Liver (tissue), 9 donors: ENCODE measurements around the gene CD209. TPM values are rescaled to one million over a fixed set of nuclear protein-coding genes. Genes with fewer than 3 reads are reported as not detected.

Source experiments
- DNase-seq: peaks from one replicate; pipeline ENCODE4 v3.0.0-alpha.2; 2017; ENCODE audit warnings: low spot score
- H3K27ac ChIP-seq, 2 donors: one replicate each; pipeline ENCODE4 v1.7.0; 2013; ENCODE audit warnings: inconsistent platforms in 2 of 2, low read length in 2 of 2, control low read depth in 1 of 2, low read depth in 1 of 2, mild to moderate bottlenecking in 1 of 2
- H3K27me3 ChIP-seq, 4 donors: one replicate each; pipeline versions ENCODE4 v1.6.1 to v1.7.0; 2013; ENCODE audit warnings: low read length in 3 of 4, inconsistent platforms in 1 of 4, mild to moderate bottlenecking in 1 of 4, moderate library complexity in 1 of 4; ENCODE audit not compliant: control insufficient read depth in 4 of 4, insufficient read depth in 4 of 4
- H3K36me3 ChIP-seq, 4 donors: one replicate each; pipeline versions ENCODE4 v1.6.1 to v1.7.0; 2013; ENCODE audit warnings: low read length in 3 of 4, mild to moderate bottlenecking in 3 of 4, low read depth in 1 of 4, moderate library complexity in 1 of 4; ENCODE audit not compliant: control insufficient read depth in 4 of 4, insufficient read depth in 3 of 4
- H3K4me1 ChIP-seq, 4 donors: one replicate each; pipeline versions ENCODE4 v1.6.1 to v1.7.0; 2013; ENCODE audit warnings: low read length in 3 of 4, mild to moderate bottlenecking in 3 of 4, moderate library complexity in 1 of 4; ENCODE audit not compliant: control insufficient read depth in 4 of 4, insufficient read depth in 4 of 4
- H3K4me3 ChIP-seq, 3 donors: one replicate each; pipeline versions ENCODE4 v1.6.1 to v1.7.0; 2013; ENCODE audit warnings: low read length in 3 of 3, control low read depth in 1 of 3, low read depth in 1 of 3, mild to moderate bottlenecking in 1 of 3
- H3K9ac ChIP-seq, 2 donors: one replicate each; pipeline ENCODE4 v1.7.0; 2013; ENCODE audit warnings: low read length in 2 of 2, mild to moderate bottlenecking in 2 of 2, moderate library complexity in 2 of 2, control low read depth in 1 of 2, low read depth in 1 of 2
- H3K9me3 ChIP-seq, 4 donors: one replicate each; pipeline versions ENCODE4 v1.6.1 to v1.7.0; 2013; ENCODE audit warnings: low read length in 3 of 4; ENCODE audit not compliant: control insufficient read depth in 4 of 4
- ATF3 ChIP-seq: IDR thresholded peaks from 2 replicates; pipeline ENCODE4 v1.6.1; 2016; ENCODE audit warnings: antibody characterized with exemption
- CTCF ChIP-seq: fragments of 150-350 bp; IDR thresholded peaks from 2 replicates; pipeline ENCODE4 v1.5.1; 2017; ENCODE audit warnings: improper control_type of control experiment, low read depth, low read length; ENCODE audit not compliant: missing input control
- EGR1 ChIP-seq, 2 donors: IDR thresholded peaks; 2 replicates each; pipeline ENCODE4 v1.6.1; 2016 to 2018; ENCODE audit warnings: antibody characterized with exemption in 2 of 2, low read depth in 2 of 2
- FOXA1 ChIP-seq: IDR thresholded peaks from 2 replicates; pipeline ENCODE4 v1.6.1; 2016; ENCODE audit warnings: antibody characterized with exemption
- FOXA2 ChIP-seq: IDR thresholded peaks from 2 replicates; pipeline ENCODE4 v1.6.1; 2016; ENCODE audit warnings: antibody characterized with exemption
- GABPA ChIP-seq, 2 donors: IDR thresholded peaks in 1 of 2; conservative IDR thresholded peaks in 1 of 2; 2 replicates each; pipeline ENCODE4 v1.6.1; 2016; ENCODE audit warnings: antibody characterized with exemption in 2 of 2, mild to moderate bottlenecking in 1 of 2, moderate library complexity in 1 of 2
- HNF4A ChIP-seq, 2 donors: conservative IDR thresholded peaks; 2 replicates each; pipeline ENCODE4 v1.6.1; 2016; ENCODE audit warnings: antibody characterized with exemption in 2 of 2, mild to moderate bottlenecking in 2 of 2
- HNF4G ChIP-seq: IDR thresholded peaks from 2 replicates; pipeline ENCODE4 v1.6.1; 2016; ENCODE audit warnings: antibody characterized with exemption
- JUND ChIP-seq, 2 donors: IDR thresholded peaks; 2 replicates each; pipeline ENCODE4 v1.6.1; 2016; ENCODE audit warnings: antibody characterized with exemption in 2 of 2
- MAX ChIP-seq: IDR thresholded peaks from 2 replicates; pipeline ENCODE4 v1.6.1; 2016; ENCODE audit warnings: antibody characterized with exemption
- NR2F2 ChIP-seq: IDR thresholded peaks from 2 replicates; pipeline ENCODE4 v1.6.1; 2016; ENCODE audit warnings: antibody characterized with exemption
- REST ChIP-seq: IDR thresholded peaks from 2 replicates; pipeline ENCODE4 v1.6.1; 2016; ENCODE audit warnings: antibody characterized with exemption, mild to moderate bottlenecking
- SP1 ChIP-seq: IDR thresholded peaks from 2 replicates; pipeline ENCODE4 v1.6.1; 2018; ENCODE audit warnings: antibody characterized with exemption, mild to moderate bottlenecking
- TAF1 ChIP-seq: conservative IDR thresholded peaks from 2 replicates; pipeline ENCODE4 v1.6.1; 2016; ENCODE audit warnings: antibody characterized with exemption, mild to moderate bottlenecking
- YY1 ChIP-seq: IDR thresholded peaks from 2 replicates; pipeline ENCODE4 v1.6.1; 2016; ENCODE audit warnings: antibody characterized with exemption, mild to moderate bottlenecking
- ZBTB33 ChIP-seq: IDR thresholded peaks from 2 replicates; pipeline ENCODE4 v1.6.1; 2016; ENCODE audit warnings: antibody characterized with exemption
- WGBS: extraction: QIAGEN DNeasy Blood & Tissue Kit; methylation state at CpG from one replicate; pipeline ENCODE4 v1.1.7; 2013; 5-methylcytosine and 5-hydroxymethylcytosine counted together
- polyA plus RNA-seq, 2 donors: library from polyadenylated mRNA; stranded (reverse) in 1 of 2; unstranded in 1 of 2; fragments of 200-250 nt in 1 of 2; fragments of >200 nt in 1 of 2; fragmentation: Nextera tagmentation in 1 of 2; extraction: Ambion mirVana in 1 of 2; gene quantifications; one replicate each; pipeline versions ENCODE4 v1.2.1 to v1.2.3, GENCODE V29; 2013 to 2015
- total RNA-seq, 2 donors: library from RNA; depleted of rRNA; stranded (reverse); fragments of >200 nt; gene quantifications; one replicate each; pipeline ENCODE4 v1.2.3, GENCODE V29; 2014
- donor health status: healthy.
- donor health status: healthy.
- donor health status: healthy.
- donor health status: healthy.
- donor health status: healthy.

CD209 gene
- total and polyA plus RNA-seq, 4 donors = 0.44 to 3.5 (median 1.8) TPM

GRCh38 chr19:7762719-7763293 is 15.5 kb upstream of the CD209 start, which contains the start of gene CLEC4M:
CLEC4M (plus strand) TSS chr19:7763243; CDS start chr19:7763267, 24 bp downstream.
- 73% methylated on average over 8 of the region's 8 CpGs for WGBS
- Histone ChIP-seq H3K36me3 (no peaks in the 10 kb centered on the region), H3K27me3 (no peaks in the 10 kb centered on the region), H3K9me3 (peaks cover 0 to 6% (median 2%) of the 10 kb centered on the region in 4 donors), H3K4me1 (no peaks in the 10 kb centered on the region), H3K9ac (no peak within 1 kb of the TSS), H3K27ac (no peak within 1 kb of the TSS), H3K4me3 (peak within 1 kb of the TSS in 1 of 3 donors; percentile 16)
- TF ChIP-seq ATF3 (no peak), YY1 (no peak), HNF4A (conservative IDR thresholded peaks at IDR 0.05) (no peak), NR2F2 (peak; percentile 93), FOXA2 (no peak)
- DNase-seq = no peak

- no peaks in the 10 kb centered on the region for H3K4me1 ChIP-seq
- no peak overlapping the region for H3K9ac ChIP-seq
- H3K27me3 ChIP-seq = no peaks in the 10 kb centered on the region
- H3K36me3 ChIP-seq = no peaks in the 10 kb centered on the region
- TF ChIP-seq EGR1 (IDR thresholded peaks at IDR 0.05; ENCODE audit: low read depth in 2 of 2) (no peak), TAF1 (no peak), FOXA2 (no peak), FOXA1 (no peak), SP1 (no peak), CTCF (no peak), REST (no peak), GABPA (IDR thresholded peaks at IDR 0.05 in 1 of 2, conservative IDR thresholded peaks at IDR 0.05 in 1 of 2) (no peak), YY1 (no peak)
- no peak overlapping the region for H3K27ac ChIP-seq
- H3K4me3 ChIP-seq = no peak overlapping the region
- no peak for DNase-seq
- 87% methylated on average over 1 of the region's 1 CpG for WGBS
- peaks cover 2 to 11% (median 5%) of the 10 kb centered on the region in 4 donors for H3K9me3 ChIP-seq
Measured at GRCh38 chr19:7759156-7759555, 11.8 kb upstream of the CD209 start.

- H3K27me3 ChIP-seq = no peaks in the 10 kb centered on the region
- TF ChIP-seq JUND (IDR thresholded peaks at IDR 0.05) (no peak), NR2F2 (no peak), HNF4A (conservative IDR thresholded peaks at IDR 0.05) (no peak), FOXA2 (no peak), HNF4G (no peak), SP1 (no peak), ZBTB33 (no peak), MAX (no peak), TAF1 (no peak), REST (no peak)
Measured at GRCh38 chr19:7757358-7757757, 10.0 kb upstream of the CD209 start.

More at GRCh38 chr19:7757358-7757757, 10.0 kb upstream of the CD209 start:
- WGBS = 77% methylated on average over 3 of the region's 3 CpGs
- no peak for DNase-seq
- no peaks in the 10 kb centered on the region for H3K4me1 ChIP-seq
- H3K27ac ChIP-seq = no peak overlapping the region
- H3K4me3 ChIP-seq = no peak overlapping the region
- H3K9ac ChIP-seq = no peak overlapping the region
- H3K36me3 ChIP-seq = no peaks in the 10 kb centered on the region
- peaks cover 2 to 11% (median 5%) of the 10 kb centered on the region in 4 donors for H3K9me3 ChIP-seq
